ENCODE results near the gene NUB1. TPM values are rescaled to one million over a fixed set of nuclear protein-coding genes. Genes with fewer than 3 reads are reported as not detected.

NUB1 gene
- polyA plus RNA-seq, 1 donor (not counting 4 experiments of a cell fraction or from before 2014, with no cell fraction given), result 34.6 TPM

- peaks cover 36% of the 10 kb centered on the region for H3K27me3 ChIP-seq (ENCODE audit: control insufficient read depth, extremely low read depth, insufficient read depth, low read length)
- dilution Hi-C loops (cut with MboI; ENCODE audit: extremely low pct_ligation_motif_present, low sequenced_read_pairs), result no loop called here
- no peak overlapping the region for H3K4me2 ChIP-seq (ENCODE audit: control insufficient read depth, extremely low read depth, insufficient read depth, low read depth, low read length)
- H3K27ac ChIP-seq (ENCODE audit: control insufficient read depth, insufficient read depth, low read length), result no peak overlapping the region
- no peaks in the 10 kb centered on the region for H3K79me2 ChIP-seq (ENCODE audit: control insufficient read depth, insufficient read depth, low read length)
- TF ChIP-seq CTCF (optimal IDR thresholded peaks at IDR 0.05 in 1 of 3, IDR thresholded peaks at IDR 0.05 in 1 of 3, conservative IDR thresholded peaks at IDR 0.05 in 1 of 3; ENCODE audit: extremely low read depth in 1 of 3, insufficient read depth in 2 of 3, low read length in 3 of 3), result no peak
- no peaks in the 10 kb centered on the region for H3K9me1 ChIP-seq (ENCODE audit: control insufficient read depth, extremely low read depth, insufficient read depth, low read length)
- H3K4me1 ChIP-seq (ENCODE audit: control insufficient read depth, extremely low read depth, insufficient read depth, low read length), result peaks cover 2% of the 10 kb centered on the region
- H3K4me3 ChIP-seq (ENCODE audit: control insufficient read depth in 2 of 3, extremely low read depth in 1 of 3, insufficient read depth in 2 of 3, low read depth in 1 of 3, low read length in 3 of 3), result no peak overlapping the region
- no peaks in the 10 kb centered on the region for H3K9me3 ChIP-seq (ENCODE audit: control insufficient read depth, low read depth, low read length)
- no peaks in the 10 kb centered on the region for H4K20me1 ChIP-seq (ENCODE audit: control insufficient read depth, extremely low read depth, insufficient read depth, low read length)
- no peaks in the 10 kb centered on the region for H3K36me3 ChIP-seq (ENCODE audit: control insufficient read depth in 2 of 2, extremely low read depth in 1 of 2, insufficient read depth in 2 of 2, low read length in 2 of 2)
- no peak for FAIRE-seq
- H3K9ac ChIP-seq (ENCODE audit: control insufficient read depth, extremely low read depth, insufficient read depth, low read length), result no peak overlapping the region
- H2AFZ ChIP-seq (ENCODE audit: control insufficient read depth, low read length), result no peak overlapping the region
- no peak for DNase-seq (ENCODE audit: low read depth, low spot score)
These were observed 44.2 kb downstream of the NUB1 start for GRCh38 chr7:151385626-151386300.

GRCh38 chr7:151386301-151387160, 44.9 kb downstream of the NUB1 start:
- H4K20me1 ChIP-seq (ENCODE audit: control insufficient read depth, extremely low read depth, insufficient read depth, low read length), result no peaks in the 10 kb centered on the region
- dilution Hi-C loops (cut with MboI; ENCODE audit: extremely low pct_ligation_motif_present, low sequenced_read_pairs), result no loop called here
- no peaks in the 10 kb centered on the region for H3K9me1 ChIP-seq (ENCODE audit: control insufficient read depth, extremely low read depth, insufficient read depth, low read length)
- H3K27me3 ChIP-seq (ENCODE audit: control insufficient read depth, extremely low read depth, insufficient read depth, low read length), result peaks cover 34% of the 10 kb centered on the region
- no peak overlapping the region for H3K9ac ChIP-seq (ENCODE audit: control insufficient read depth, extremely low read depth, insufficient read depth, low read length)
- FAIRE-seq (no peak), DNase-seq (ENCODE audit: low read depth, low spot score) (no peak)
- no peak overlapping the region for H2AFZ ChIP-seq (ENCODE audit: control insufficient read depth, low read length)
- no peaks in the 10 kb centered on the region for H3K9me3 ChIP-seq (ENCODE audit: control insufficient read depth, low read depth, low read length)
- no peak overlapping the region for H3K27ac ChIP-seq (ENCODE audit: control insufficient read depth, insufficient read depth, low read length)
- H3K36me3 ChIP-seq (ENCODE audit: control insufficient read depth in 2 of 2, extremely low read depth in 1 of 2, insufficient read depth in 2 of 2, low read length in 2 of 2), result no peaks in the 10 kb centered on the region
- peaks cover 2% of the 10 kb centered on the region for H3K4me1 ChIP-seq (ENCODE audit: control insufficient read depth, extremely low read depth, insufficient read depth, low read length)
- no peak overlapping the region for H3K4me2 ChIP-seq (ENCODE audit: control insufficient read depth, extremely low read depth, insufficient read depth, low read depth, low read length)
- no peak for TF ChIP-seq CTCF (optimal IDR thresholded peaks at IDR 0.05 in 1 of 3, IDR thresholded peaks at IDR 0.05 in 1 of 3, conservative IDR thresholded peaks at IDR 0.05 in 1 of 3; ENCODE audit: extremely low read depth in 1 of 3, insufficient read depth in 2 of 3, low read length in 3 of 3)
- TF ChIP-seq EZH2 (IDR thresholded peaks at IDR 0.05; ENCODE audit: low read length), result no peak
- H3K79me2 ChIP-seq (ENCODE audit: control insufficient read depth, insufficient read depth, low read length), result no peaks in the 10 kb centered on the region
- no peak overlapping the region for H3K4me3 ChIP-seq (ENCODE audit: control insufficient read depth in 2 of 3, extremely low read depth in 1 of 3, insufficient read depth in 2 of 3, low read depth in 1 of 3, low read length in 3 of 3)
